SU-DHL-6 (cell line): Measurements from ENCODE around the gene LLCFC1.

ENCODE experiments used
- CTCF ChIP-seq: fragments of 200-600 bp; sonication (generic); IDR thresholded peaks from one replicate; pipeline ENCODE4 v1.5.1; 2017; ENCODE audit warnings: antibody characterized with exemption, mild to moderate bottlenecking, low read length, moderate library complexity; ENCODE audit not compliant: insufficient read depth, poor library complexity, severe bottlenecking
- EZH2phosphoT487 ChIP-seq: fragments of 200-600 bp; sonication (generic), shearing (Covaris generic); conservative IDR thresholded peaks from 2 replicates; pipeline ENCODE4 v1.6.1; 2018; ENCODE audit warnings: mild to moderate bottlenecking, antibody characterized with exemption, low read length, moderate library complexity, mixed read lengths

GRCh38 chr7:142906643-142907042 lies 32.6 kb upstream of the LLCFC1 start:
- no peak for TF ChIP-seq EZH2phosphoT487
- TF ChIP-seq CTCF: no peak
